ENCODE results near the gene ATG5.

- TF ChIP-seq BHLHE40 (IDR thresholded peaks at IDR 0.05; ENCODE audit: low read length): no peak
- TF ChIP-seq RBM34 (IDR thresholded peaks at IDR 0.05; ENCODE audit: borderline replicate concordance, insufficient read depth, low read length): no peak
- no peak for TF ChIP-seq PRDM10 (IDR thresholded peaks at IDR 0.05; ENCODE audit: partially characterized antibody)
Measured at GRCh38 chr6:106281661-106282060, 43.9 kb downstream of the ATG5 start.

All from K562 (cell line).